HG03196 (cell line): ENCODE measurements around the gene LRRC27.
"Not testable (repeated sequence)": the region's sequence is repeated elsewhere in the genome, so short reads cannot be mapped to it uniquely, and the experiment has no call there.

Experiments used
- ATAC-seq: cut with Tn5 transposase; IDR thresholded peaks from one replicate; pipeline ENCODE4 v1.9.1; 2021; ENCODE audit not compliant: unreplicated experiment

LRRC27 gene

GRCh38 chr10:132371641-132372081 lies 39.7 kb downstream of the LRRC27 start:
- ATAC-seq = no peak

- ATAC-seq = no peak
These were observed 40.6 kb downstream of the LRRC27 start for GRCh38 chr10:132372516-132373095.

GRCh38 chr10:132373241-132373955 lies 41.4 kb downstream of the LRRC27 start:
- no peak for ATAC-seq

- ATAC-seq = no peak
These were observed 42.2 kb downstream of the LRRC27 start for GRCh38 chr10:132374176-132374575.

GRCh38 chr10:132374612-132375011 lies 42.6 kb downstream of the LRRC27 start:
- ATAC-seq = no peak

GRCh38 chr10:132375116-132375794 lies 43.3 kb downstream of the LRRC27 start:
- ATAC-seq = no peak

- ATAC-seq = no peak
These were observed 43.9 kb downstream of the LRRC27 start for GRCh38 chr10:132375795-132376297.

- ATAC-seq = no peak
These were observed 44.4 kb downstream of the LRRC27 start for GRCh38 chr10:132376394-132376851.

GRCh38 chr10:132377326-132377725 lies 45.3 kb downstream of the LRRC27 start:
- no peak for ATAC-seq

GRCh38 chr10:132379026-132379425 lies 47.0 kb downstream of the LRRC27 start:
- not testable (repeated sequence) for ATAC-seq

GRCh38 chr10:132380986-132381385 lies 49.0 kb downstream of the LRRC27 start:
- not testable (repeated sequence) for ATAC-seq

GRCh38 chr10:132381741-132382140 lies 49.7 kb downstream of the LRRC27 start:
- no peak for ATAC-seq

GRCh38 chr10:132382231-132382922 lies 50.4 kb downstream of the LRRC27 start:
- ATAC-seq = no peak

GRCh38 chr10:132383101-132383500 lies 51.1 kb downstream of the LRRC27 start:
- no peak for ATAC-seq

- ATAC-seq = no peak
These were observed 51.8 kb downstream of the LRRC27 start for GRCh38 chr10:132383751-132384196.

- ATAC-seq = no peak
These were observed 52.8 kb downstream of the LRRC27 start for GRCh38 chr10:132384618-132385388.

GRCh38 chr10:132385389-132385667 lies 53.3 kb downstream of the LRRC27 start:
- no peak for ATAC-seq

GRCh38 chr10:132385721-132386418 lies 53.9 kb downstream of the LRRC27 start:
- ATAC-seq = no peak

- no peak for ATAC-seq
These were observed 54.4 kb downstream of the LRRC27 start for GRCh38 chr10:132386419-132386831.

GRCh38 chr10:132386896-132387295 lies 54.9 kb downstream of the LRRC27 start:
- ATAC-seq = not testable (repeated sequence)
